Kidney epithelial cell (primary cell): Measurements from ENCODE around the gene MUL1. TPM values are rescaled to one million over a fixed set of nuclear protein-coding genes. Genes with fewer than 3 reads are reported as not detected.

Experiments
- DNase-seq: peaks from one replicate; pipeline ENCODE4 v3.0.0-alpha.2; 2010; ENCODE audit warnings: low read depth
- H3K27me3 ChIP-seq: 2 replicates; pipeline ENCODE4 v1.6.0; 2011; ENCODE audit warnings: low read length; ENCODE audit not compliant: control insufficient read depth, insufficient read depth
- H3K36me3 ChIP-seq: 2 replicates; pipeline ENCODE4 v1.5.1; 2011; ENCODE audit warnings: low read length; ENCODE audit not compliant: control insufficient read depth, insufficient read depth
- H3K4me3 ChIP-seq: 2 replicates; pipeline ENCODE4 v1.5.1; 2011; ENCODE audit warnings: low read depth, mild to moderate bottlenecking, control low read depth, low read length
- CTCF ChIP-seq: IDR thresholded peaks from 2 replicates; pipeline ENCODE4 v1.5.1; 2011; ENCODE audit warnings: mild to moderate bottlenecking, moderate library complexity, low read length, control low read depth, inconsistent platforms; ENCODE audit not compliant: insufficient read depth, poor library complexity, severe bottlenecking
- total RNA-seq: library from RNA; depleted of rRNA; stranded (reverse); fragments of >200 nt; gene quantifications from 2 replicates; pipeline ENCODE4 v1.2.3, GENCODE V29; 2015

MUL1 gene
- total RNA-seq, 1 donor from 2014 or later = 43.0 TPM

- no peak for TF ChIP-seq CTCF
- Histone ChIP-seq H3K27me3 (no peaks in the 10 kb centered on the region), H3K4me3 (peak within 1 kb of the TSS; percentile 92), H3K36me3 (no peaks in the 10 kb centered on the region)
- no peak for DNase-seq
Measured at GRCh38 chr1:20485527-20486456, 22.2 kb downstream of the MUL1 start, which contains the start of gene CAMK2N1. TSS of gene CAMK2N1 (minus strand) at chr1:20486210. CDS start at chr1:20485379, 831 bp downstream.

GRCh38 chr1:20484519-20485462, 23.2 kb downstream of the MUL1 start:
- DNase-seq = no peak

GRCh38 chr1:20483833-20484518, 24.0 kb downstream of the MUL1 start:
- Histone ChIP-seq H3K4me3 (peak overlapping the region; percentile 92), H3K36me3 (no peaks in the 10 kb centered on the region), H3K27me3 (no peaks in the 10 kb centered on the region)
- DNase-seq = no peak
- no peak for TF ChIP-seq CTCF

More at GRCh38 chr1:20484519-20485462, 23.2 kb downstream of the MUL1 start:
- no peaks in the 10 kb centered on the region for H3K36me3 ChIP-seq
- H3K4me3 ChIP-seq = peak overlapping the region; percentile 92
- TF ChIP-seq CTCF = no peak
- no peaks in the 10 kb centered on the region for H3K27me3 ChIP-seq

GRCh38 chr1:20483098-20483832, 24.7 kb downstream of the MUL1 start:
- no peak for TF ChIP-seq CTCF
- Histone ChIP-seq H3K36me3 (no peaks in the 10 kb centered on the region), H3K27me3 (no peaks in the 10 kb centered on the region), H3K4me3 (peak overlapping the region; percentile 92)
- DNase-seq = no peak
